Stimulated activated CD4-positive, alpha-beta T cell treated with anti-CD3 and anti-CD28 coated beads, Interleukin-1b, Interleukin-23, amount 100 ng/mL, for 48 hours (primary cell): ENCODE data around the gene S1PR1.

Experiments used
- DNase-seq: peaks from one replicate; pipeline ENCODE4 v3.0.0-alpha.2; 2020

The S1PR1 gene

DNA sequence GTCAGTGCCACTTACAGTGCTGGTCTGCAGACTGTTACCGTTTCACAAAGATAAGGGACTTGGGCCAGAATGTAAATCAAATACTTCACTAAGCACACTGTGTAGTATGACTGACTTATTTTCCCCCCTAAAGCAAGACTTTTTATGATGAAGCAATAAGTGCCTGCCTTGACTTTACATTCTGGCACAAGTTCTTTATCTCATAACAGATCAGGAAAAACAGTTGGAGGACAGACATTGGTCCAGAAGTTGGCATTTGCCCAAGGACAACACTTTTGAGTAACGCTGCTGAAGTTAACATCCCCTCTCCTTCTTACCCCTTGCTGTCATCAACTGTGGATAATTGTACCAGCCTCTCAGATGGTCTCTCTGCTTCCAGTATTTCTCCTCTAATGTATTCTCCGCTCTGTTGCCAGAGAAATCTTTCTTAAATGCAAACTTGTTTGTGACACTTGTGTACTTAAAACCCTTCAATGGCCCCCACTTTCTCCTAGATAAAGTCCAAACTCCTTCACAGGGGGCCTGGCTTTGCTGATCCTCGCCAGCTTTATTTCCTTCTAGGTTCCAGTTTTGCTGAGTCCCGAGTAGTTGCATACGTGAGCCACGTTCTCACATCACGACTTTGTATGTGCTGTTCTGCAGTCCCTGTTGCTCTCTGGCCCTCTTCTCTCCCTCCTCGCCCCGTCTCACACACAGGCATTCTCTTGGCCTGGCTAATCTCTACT lies 45.7 kb downstream of the S1PR1 start:
- DNase-seq = no peak

DNA sequence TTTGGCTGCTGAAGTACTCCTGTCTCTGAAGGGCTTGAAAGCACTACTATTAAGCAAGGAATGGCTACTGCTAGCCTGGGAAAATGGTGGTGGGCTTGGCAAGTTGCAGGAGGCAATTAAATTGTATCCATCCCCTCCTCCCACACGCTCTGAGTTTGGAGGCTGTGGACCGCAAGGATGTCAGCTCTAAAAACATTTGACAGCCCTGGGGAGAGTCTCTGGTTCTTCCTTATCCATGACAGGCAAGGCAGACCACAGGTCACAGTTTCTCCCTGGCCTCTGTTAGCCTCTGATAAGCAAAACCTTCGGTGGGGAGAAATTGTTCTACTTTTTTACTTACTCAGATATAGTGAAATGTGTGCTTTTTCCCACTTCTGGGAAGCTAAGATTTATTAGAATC lies 46.6 kb downstream of the S1PR1 start:
- DNase-seq = no peak

DNA sequence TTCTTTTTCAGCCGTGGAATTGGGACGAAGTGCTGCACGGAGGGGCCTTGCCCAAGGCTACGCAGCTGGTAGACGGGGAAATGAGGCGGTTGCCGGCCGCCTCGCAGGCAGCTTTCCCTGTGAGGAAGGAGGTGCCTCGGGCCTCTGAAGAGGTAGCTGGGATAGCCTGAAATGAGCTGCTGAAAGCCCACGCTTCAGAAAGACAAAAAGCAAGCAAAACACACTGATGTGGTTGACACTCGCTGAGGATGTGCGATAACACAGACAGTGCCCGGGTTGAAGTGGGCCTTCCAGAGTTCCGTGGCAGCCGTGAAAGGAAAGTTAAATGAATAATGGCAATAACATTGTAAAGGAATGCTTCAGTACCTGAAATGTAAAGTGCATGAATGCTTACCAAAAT lies 47.2 kb downstream of the S1PR1 start:
- peak; percentile 59 for DNase-seq

DNA sequence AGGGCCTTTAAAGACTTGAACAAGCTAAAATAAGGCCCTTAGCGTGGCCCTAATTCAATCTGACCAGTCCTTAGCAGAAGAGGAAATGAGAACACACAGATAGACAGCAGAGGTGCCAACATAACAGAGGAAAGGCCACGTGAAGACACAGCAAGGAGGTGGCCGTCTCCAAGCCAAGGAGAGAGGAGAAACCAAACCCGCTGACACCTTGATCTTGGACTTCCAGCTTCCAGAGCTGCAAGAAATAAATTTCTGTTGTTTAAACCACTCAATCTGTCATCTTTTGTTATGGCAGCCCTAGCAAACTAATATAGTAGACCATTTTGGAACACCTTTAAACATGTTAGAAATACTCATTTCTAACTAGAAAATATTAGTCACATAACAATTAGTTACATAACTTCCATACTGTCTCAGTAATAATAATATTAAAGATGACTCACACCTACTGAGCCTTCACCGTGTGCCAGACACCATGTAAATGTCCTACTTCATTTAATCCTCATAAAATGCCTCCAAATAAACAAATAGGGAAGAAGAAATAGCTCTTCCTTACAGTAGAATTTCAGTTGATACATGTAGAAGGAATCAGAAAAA lies 47.9 kb downstream of the S1PR1 start:
- DNase-seq = no peak

DNA sequence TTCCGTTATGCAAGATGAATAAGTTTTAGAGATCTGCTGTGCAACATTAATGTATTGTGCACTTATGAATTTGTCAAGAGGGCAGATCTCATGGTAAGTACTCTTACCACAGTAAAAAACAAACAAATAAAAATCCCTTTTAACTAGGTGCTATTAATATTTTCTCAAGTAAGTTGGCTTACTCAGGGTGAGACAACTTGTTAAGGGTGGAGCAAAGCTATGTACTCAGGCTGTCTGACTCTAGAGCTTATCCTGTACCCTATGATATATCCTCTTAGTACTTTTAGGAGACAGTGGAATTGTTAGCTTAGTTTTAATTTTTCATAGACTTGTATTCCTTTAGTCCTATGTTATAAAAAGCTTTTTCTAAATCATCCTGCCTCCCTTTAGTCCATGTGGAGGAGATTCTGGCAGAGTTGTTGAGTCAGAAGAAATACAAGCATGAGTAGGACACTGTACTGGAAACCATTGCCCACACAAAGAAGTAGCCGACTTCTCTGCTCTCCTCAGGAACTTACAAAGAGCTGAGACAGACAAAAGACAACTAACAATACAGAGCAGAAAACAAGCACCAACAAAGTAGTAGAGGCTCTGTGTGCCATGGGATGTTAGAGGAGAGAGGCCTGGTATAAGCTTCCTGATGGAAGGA lies 49.2 kb downstream of the S1PR1 start:
- DNase-seq = no peak

DNA sequence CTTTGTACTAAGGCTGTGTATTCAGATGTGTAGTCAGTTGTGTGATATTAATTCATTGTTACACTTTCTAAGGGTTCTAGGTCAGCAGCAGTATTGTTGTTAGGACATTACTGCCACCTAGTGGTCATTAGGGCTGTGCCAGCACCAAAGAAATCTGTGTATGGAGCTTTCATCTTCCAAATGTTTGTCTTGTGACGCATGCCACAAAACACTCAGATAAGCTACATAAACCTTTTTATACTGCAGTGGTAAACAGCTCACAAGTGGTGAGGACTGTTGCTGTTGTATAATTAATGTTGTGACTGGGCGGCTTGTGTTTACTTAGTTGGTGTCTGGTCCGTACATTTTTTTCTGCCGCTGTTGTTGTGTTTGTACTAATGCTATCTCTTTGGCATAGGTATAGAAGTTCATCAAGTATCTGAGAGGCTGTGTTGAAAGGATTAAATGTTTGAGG lies 51.7 kb downstream of the S1PR1 start:
- DNase-seq = peak; percentile 69

DNA sequence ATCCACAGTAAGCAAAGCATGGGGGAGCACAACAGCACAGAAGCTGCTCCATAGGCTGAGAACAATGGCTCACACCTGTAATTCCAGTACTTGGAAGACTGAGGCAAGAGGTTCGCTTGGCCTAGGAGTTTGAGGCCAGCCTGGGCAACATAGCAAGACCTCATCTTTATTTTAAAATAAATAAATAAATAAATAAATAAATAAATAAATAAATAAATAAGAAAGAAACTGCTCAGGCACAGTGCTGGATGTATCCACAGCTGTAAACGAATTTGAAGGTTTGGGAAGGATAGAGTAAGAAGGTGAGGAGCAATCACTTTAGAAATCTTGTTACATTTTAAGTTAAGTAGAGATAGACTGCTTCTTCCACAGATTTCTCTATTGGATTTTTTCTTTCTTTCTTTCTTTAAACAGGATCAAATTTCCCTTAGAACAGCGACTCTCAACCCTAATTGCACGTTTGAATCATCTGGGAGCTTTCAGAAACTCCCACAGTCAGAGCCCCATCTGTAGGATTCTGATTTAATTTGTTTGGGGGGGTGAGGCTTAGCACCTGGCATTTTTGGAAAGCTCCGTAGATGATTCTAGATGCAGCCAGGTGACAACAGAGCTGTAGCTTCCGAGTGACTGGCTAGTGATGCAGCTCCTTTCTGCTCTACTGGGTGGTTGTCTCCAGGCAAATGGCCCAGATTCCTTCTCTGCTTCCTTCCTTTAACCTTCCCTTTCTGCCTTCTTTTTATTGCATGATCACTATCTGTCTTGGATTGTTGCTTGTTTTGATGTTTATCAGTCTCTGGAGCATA lies 53.5 kb downstream of the S1PR1 start:
- no peak for DNase-seq
